HG02798 (cell line): ENCODE results near the gene CCR1.

Experiments
- ATAC-seq: cut with Tn5 transposase; IDR thresholded peaks from one replicate; pipeline ENCODE4 v1.9.1; 2021; ENCODE audit warnings: mild to moderate bottlenecking; ENCODE audit not compliant: unreplicated experiment, poor library complexity

CCR1 gene

DNA sequence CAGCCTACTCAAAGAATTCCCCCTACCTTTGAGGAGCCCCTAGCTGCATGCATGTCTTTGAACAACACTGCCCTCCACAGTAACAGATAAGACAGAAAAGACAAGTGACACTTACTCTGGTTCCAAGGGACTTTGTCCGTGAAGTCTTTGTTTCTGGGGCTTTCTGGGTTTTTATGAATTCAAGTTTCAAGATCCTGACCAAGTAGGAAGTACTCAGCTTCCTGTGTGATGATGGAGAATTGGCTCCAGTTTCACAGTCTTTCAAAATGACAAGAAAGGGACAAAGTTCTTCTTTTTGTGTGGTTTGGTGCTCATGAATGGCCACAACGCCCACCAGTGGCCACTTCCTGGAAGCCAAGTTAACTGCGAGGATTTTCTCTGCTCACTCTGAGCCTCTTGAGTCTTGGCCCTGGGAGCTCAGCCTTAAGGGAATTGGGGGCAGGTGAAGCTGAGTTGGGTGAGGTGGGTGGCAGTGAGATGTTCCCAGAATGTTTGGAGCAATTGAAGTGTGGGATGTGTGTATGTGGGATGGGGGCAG, at the start of gene CCR1:
CCR1 (minus strand) TSS at position 147 of the 538 bp plus-strand sequence. CDS start 4,000 bp downstream, outside the sequence.
- ATAC-seq = peak; percentile 52

- no peak for ATAC-seq
Measured at GRCh38 chr3:46252980-46253379, 44.9 kb upstream of the CCR1 start.

- no peak for ATAC-seq
Measured at GRCh38 chr3:46245146-46245545, 37.0 kb upstream of the CCR1 start.

DNA sequence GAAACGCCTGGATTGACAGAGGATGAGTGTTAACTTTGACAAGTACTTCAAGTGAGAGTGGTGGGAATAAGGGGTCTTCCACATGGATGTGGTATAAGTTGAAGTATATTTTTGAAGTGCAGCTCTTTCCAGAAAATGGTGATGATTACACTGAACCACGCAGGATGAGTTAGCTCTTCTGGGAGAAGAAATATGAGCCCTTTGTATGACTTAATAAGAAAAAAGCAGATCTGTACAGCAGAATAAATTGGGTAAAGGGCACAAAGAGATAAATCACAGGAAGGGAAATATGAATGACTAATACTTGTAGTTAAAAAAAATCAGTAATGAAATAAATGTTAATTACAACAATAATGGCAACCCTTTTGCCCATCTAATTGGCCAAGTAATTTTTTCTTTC, 35.4 kb upstream of the CCR1 start:
- no peak for ATAC-seq

GRCh38 chr3:46242120-46242519, 34.0 kb upstream of the CCR1 start, which contains the start of gene CCR3:
Gene CCR3 (plus strand): TSS chr3:46242460. CDS start chr3:46265159, 22,699 bp downstream.
- ATAC-seq = no peak

- ATAC-seq = no peak
Measured at GRCh38 chr3:46239952-46240351, 31.8 kb upstream of the CCR1 start.

GRCh38 chr3:46239301-46239938, 31.3 kb upstream of the CCR1 start:
- ATAC-seq = no peak

- ATAC-seq = no peak
Measured at GRCh38 chr3:46238386-46238785, 30.3 kb upstream of the CCR1 start.

- no peak for ATAC-seq
Measured at GRCh38 chr3:46236294-46237054, 28.4 kb upstream of the CCR1 start.

DNA sequence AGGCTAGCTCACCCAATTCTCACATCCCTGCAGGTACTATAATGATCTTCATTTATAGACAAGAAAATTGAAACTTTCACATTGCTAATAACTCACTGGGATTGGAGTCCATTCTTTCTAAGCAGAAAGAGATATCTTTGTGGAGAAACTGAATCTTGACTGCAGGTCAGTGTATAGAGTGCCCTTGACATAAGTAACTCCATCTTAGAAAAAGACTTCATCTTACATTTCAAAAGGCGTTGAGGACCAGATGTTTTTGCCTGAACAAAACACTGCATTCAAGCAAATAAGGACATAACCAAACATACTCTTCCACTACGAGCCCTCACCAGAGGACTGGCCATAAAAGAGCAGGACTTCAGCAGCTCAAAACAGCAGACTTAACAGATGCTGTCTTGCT, 27.3 kb upstream of the CCR1 start:
- no peak for ATAC-seq

- ATAC-seq = no peak
Measured at GRCh38 chr3:46233194-46233593, 25.1 kb upstream of the CCR1 start.

DNA sequence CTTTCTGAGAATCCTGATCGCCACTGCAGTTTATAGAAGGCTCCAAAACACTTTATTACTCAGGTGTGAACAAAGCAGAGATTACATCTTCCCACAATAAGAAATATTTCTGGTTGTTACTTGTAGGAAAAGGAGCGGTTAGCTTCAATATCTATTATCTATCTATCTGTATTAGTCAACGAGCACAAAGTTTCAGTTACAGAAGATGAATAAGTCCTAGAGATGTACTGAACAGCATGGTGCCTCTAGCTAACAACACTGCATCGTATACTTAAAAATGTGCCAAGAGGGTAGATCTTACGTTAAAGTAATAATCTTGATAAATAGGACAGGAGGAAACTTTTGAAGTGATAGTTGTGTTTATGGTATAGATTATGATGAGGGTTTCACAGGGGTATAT, 23.2 kb upstream of the CCR1 start:
- ATAC-seq = no peak

GRCh38 chr3:46228260-46229242, 20.4 kb upstream of the CCR1 start:
- ATAC-seq = no peak

DNA sequence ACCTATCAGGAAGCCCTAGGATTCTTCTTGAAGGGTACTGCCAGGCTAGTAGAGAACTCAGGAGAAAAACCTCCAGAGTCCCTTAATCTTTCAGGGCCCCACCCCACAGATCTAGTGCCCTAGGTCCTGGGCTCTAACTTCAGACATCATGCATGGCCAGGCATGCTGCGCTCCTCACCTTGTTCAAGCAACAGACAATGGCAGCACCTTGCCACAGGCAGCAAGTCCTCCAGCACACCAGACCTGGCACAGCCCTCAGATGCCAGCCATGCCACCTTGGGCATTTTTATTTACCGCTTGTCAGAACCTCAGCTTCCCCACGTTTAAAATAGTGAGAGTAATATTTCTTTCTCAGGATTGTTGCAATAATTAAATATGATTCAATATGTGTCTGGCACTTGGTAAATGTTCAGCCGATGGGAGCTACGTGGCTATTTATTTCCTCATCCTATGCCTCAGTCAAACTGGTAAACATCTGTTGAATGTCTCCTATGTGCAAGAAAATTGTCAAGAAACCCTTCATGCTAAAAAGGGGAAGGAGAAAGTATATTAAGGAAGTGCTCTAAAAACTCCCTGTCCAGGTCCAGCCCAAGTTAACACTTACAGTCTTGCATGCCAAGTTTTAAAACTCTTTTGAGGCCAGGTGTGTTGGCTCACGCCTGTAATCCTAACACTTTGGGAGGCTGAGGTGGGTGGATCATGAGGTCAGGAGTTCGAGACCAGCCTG, 14.5 kb upstream of the CCR1 start:
- ATAC-seq = no peak

- no peak for ATAC-seq
Measured at GRCh38 chr3:46221938-46222337, 13.8 kb upstream of the CCR1 start.

- ATAC-seq = no peak
Measured at GRCh38 chr3:46221391-46221790, 13.3 kb upstream of the CCR1 start.

- ATAC-seq = no peak
Measured at GRCh38 chr3:46218196-46218709, 10.1 kb upstream of the CCR1 start.

GRCh38 chr3:46215810-46216414, 7.8 kb upstream of the CCR1 start:
- ATAC-seq = no peak

GRCh38 chr3:46214751-46215352, 6.7 kb upstream of the CCR1 start:
- no peak for ATAC-seq
